Medulla oblongata (tissue), 1 donor: ENCODE measurements around the gene ZNF691.
"Not testable (repeated sequence)": the region's sequence is repeated elsewhere in the genome, so short reads cannot be mapped to it uniquely, and the experiment has no call there.

ENCODE experiments used
- DNase-seq: peaks from one replicate; pipeline ENCODE4 v3.0.0-alpha.2; 2015; ENCODE audit errors: extremely low spot score

The ZNF691 gene, protein sequence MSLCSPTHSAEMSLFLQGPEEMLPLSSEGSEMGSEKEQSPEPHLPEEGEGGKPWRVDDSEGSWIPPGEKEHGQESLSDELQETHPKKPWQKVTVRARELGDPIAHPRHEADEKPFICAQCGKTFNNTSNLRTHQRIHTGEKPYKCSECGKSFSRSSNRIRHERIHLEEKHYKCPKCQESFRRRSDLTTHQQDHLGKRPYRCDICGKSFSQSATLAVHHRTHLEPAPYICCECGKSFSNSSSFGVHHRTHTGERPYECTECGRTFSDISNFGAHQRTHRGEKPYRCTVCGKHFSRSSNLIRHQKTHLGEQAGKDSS

DNA sequence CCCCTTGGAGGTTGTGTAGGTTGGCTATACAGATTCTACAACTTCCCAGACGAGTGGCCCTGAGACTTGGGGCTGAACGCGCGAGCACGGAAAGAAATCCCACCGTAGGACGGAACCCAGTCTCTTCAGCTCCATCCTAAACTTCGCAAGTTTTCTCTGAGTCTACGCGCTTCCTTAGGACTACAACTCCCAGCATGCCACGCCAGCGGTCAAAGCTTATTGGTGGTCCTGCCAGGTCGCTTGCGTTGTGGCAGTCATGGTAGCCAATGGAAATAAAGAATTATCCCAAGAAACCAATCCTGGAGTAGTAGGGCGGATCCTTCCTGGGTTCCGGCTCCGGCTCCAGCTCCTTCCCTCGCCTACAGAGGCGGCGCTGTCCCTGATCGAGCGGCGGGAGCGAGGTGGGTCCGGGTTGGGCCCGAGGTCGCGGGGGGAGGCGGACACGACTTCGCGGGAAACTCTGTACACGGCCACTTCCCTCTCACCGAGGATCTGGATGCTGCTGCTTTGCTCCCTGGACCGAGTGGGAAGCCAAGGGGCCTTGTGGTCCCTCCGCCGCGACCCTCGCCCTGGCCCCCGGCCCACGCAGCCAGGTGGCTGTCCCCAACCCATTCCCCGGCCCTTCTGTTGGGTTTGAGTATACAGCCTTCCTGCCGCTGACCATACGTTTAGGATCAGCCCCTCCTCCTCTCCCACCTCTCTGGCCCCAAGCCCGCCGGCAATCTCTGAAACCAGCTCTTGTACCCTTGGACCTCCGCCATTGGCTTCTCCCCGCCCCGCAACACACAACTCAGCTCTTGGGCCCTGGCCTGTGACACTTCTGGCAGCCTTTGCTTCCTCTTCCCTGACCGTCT, at the start of gene ZNF691:
Gene ZNF691, plus strand, starts transcription at position 357 of the 854 bp plus-strand sequence. CDS start 3,046 bp downstream, outside the sequence.
- DNase-seq = peak; percentile 99

DNA sequence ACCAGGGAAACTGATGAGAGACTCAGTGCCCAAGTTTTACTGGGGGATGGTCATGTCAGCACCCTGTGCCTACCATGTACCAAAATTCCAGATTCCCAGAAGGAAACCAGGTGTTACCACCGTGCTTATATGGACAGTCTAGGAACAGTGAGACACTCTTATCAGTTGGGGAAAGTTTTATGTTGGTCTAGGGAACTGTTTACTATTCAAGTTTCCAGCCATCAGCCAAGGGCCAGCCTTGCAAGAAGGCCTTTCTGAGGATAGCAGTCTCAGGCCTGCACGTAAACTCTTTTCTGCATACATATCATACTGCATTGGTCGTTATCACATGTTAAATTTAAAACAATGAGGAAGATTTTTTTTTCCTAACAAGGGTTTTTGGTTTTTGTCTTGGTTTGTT, 49.0 kb upstream of the ZNF691 start:
- no peak for DNase-seq

DNA sequence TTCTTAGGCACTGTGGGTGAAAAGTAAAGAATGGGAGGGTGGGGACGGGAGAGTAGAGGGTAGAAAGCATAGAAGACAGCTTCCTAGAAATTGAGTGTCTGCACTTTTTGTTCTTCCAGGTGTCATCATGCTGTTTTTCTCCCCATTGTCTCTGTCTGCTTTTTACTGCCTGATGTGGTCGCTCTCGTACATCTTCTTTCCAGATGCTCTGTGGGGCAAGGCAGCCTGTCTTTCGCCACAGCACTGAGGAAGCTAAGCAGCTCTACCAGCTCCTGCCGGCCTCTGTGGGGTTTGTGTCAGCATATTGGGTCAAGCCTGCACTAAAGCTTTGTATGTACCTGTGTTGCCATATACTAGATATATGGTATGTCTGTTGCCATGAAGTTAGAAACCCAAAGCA, 48.4 kb upstream of the ZNF691 start:
- DNase-seq = peak; percentile 40

DNA sequence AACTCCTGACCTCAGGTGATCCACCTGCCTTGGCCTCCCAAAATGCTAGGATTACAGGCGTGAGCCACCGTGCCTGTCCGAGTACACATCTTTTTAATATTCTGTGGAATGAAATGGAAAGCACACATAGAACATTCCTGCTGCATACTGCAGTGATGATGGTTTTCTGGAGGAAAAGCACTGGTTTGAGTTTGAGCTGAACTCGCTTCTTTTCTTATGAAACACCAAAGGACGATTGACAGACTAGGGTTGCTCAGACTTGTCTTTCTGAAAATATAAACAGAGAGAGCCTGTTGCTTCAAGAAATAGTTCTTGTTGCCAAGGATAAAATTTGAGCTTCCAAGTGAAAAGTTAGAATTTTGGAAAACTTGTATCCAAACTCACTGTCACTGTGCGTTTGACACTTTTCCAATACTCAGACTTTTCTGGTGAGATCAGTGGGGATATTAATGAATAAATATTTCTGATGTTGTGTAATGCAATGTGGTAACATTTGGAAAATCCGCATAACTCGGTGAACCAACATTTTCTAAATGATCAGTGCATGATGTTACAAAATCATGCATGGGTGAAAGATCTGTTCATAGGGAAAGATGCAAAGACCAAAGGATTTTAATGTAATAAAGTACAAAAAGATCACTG, 44.5 kb upstream of the ZNF691 start:
- DNase-seq = no peak

DNA sequence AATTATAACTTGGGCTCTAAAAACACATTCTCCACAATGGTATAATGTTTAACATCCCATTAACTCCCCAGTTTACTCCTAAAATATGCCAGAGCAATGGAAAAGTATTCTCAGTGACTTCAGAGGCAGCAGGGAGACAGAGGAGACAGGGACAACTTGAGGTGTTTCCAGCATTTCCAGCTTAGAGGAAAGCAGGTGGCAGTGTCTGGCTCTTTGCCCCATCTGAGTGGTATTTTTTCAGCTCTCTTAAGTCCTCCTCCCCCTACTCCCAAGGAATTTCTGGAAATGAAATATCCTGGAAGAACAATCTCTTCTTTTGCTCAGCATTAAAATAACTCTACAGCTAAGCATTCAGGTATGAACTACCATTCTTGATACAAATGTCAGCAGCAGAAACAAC, 40.2 kb upstream of the ZNF691 start:
- DNase-seq = no peak

DNA sequence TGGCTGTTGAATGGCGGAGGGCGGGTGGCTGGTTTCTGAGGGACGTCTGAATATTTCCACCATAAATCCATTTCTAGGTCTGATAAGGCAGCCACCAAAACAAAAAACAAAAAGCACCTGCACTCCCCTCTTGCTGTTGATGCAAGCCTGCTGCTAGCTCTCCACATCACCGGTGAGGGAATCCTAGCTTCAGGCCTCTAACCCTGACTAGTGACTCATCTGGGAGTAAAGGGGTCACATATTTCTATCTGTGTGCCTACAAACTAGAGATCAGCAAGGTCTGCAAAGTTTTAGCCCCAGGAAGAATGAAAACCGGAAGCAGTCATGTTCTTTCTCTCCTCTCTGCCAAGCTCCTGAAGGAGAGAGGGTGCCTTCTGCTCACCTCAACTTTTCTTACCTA, 39.8 kb upstream of the ZNF691 start:
- DNase-seq = no peak

DNA sequence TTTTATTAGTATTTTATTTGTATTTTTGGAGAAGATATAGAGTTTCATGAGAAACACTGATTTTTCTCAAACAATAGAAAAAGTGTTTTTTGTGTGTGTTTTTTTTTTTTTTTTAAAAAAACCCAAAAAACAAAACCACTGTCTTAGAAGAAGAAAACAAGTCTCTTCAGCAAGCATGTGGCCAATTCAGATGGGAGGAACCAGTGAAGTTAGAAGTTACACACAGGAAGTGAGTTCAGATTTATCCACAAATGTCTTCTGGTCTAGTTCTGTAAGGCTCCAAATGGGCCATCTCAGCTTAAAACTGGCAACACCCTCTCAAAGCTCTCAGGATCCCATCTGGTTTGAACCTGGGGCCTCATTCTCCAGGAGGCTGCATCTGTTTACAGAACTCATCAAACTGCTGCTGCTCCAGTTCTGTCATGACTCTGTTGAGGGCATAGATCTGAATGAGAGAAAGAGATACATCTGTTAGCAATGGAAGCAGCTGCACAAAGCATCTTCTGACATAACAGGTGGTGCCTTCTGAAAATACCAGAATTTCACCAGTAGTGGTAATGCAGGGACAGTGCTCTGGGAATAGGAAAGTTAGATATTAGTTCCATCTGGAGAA, 39.3 kb upstream of the ZNF691 start:
- DNase-seq = no peak

DNA sequence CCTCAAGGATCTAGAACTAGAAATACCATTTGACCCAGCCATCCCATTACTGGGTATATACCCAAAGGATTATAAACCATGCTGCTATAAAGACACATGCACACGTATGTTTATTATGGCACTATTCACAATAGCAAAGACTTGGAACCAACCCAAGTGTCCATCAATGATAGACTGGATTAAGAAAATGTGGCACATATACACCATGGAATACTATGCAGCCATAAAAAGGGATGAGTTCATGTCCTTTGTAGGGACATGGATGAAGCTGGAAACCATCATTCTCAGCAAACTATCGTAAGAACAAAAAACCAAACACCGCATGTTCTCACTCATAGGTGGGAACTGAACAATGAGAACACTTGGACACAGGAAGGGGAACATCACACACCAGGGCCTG, 31.6 kb upstream of the ZNF691 start:
- DNase-seq = not testable (repeated sequence)

DNA sequence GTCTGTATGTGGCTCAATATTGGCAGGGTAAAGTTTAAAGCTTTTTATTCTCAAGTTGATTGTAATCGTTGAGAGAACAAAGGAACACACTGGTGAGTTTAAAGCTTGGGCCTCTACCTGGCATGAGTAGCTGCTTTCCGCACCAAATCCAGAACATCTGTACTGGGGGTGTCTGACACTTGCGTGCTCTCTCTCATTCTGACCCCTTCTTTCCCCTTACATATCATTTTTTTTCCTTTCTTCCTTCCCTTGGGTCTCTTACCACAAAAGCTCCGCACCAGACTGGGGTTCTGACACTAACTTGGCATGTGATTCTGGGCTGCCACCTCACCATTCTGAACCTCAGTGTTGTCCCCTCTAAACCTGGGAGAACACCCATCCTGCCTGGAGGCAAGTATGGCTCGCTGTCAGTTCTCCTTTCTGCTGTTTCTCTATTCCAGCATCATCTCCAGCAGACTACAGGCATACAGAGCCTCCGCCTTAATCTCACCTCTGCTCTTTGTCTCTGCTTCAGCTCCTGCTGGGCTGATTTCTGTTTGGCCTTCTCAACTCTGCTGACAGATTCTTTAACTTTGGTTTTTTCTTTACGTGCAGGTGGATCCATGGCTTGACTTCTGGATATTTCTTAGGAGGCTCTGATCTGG, 30.4 kb upstream of the ZNF691 start:
- DNase-seq = no peak

DNA sequence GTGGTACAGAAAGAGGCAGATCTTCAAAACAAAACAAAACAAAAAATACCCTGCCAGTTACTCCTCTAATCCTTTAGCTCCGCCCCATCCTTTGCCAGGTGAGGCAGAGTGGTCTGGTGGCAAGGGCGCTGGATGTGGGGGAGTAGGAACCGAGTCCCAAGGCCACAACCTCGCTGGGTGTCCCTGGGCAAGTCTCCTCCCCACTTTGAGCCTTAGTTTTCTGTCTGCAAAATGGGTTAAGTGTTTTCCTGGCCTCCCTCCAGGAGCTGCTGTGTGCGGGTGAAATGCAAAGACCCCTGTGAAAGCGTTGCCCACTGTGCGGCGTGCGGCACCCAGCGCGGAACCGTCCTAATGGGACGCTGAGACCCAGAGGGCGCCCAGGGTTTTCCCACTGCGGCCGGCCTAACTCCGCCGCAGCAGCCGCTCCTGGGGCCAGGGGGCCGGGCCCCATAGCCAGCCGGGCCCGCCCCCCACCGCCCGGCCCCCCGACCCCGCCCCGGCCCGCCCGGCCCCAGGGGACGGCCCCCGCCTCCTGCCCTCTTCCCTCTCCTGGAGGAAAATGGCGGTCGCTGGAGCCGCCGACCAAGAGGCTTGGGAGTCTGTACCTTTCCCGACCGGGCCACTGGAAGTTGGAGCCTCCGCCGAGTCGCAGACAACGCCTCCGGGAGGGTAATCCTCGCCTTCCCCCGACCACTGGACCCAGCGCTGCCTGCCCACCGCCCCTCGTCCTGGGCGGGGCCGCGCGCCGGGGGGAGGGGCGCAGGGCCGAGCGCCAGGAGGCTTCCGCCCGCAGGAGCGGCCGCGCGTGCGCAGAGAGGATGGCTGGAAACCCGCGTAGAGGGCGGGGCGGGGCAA, 29.6 kb upstream of the ZNF691 start, which contains the start of the genes ERMAP and SVBP:
Gene ERMAP, plus strand, starts transcription at position 538 of the 855 bp plus-strand sequence. CDS start 13,327 bp downstream, outside the sequence.
Gene SVBP, minus strand, starts transcription at position 813 of the 855 bp plus-strand sequence. CDS start 853 bp downstream, outside the sequence.
- DNase-seq = peak; percentile 93

DNA sequence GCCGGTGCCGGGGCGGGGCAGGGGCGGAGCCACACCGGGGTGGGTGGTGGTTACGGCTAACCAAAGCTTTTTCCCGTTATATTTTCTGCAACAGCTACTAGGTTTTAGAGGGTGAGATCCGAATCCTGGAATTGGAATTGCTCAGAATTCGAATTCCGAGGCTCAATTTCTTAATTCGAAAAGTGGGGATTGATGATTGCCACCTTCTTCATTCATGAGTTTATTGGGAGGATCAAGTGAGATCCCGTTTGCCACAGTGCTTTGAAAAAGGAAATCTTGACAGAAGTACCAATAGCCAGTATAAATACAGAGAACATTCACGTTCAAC, 29.0 kb upstream of the ZNF691 start:
- no peak for DNase-seq

DNA sequence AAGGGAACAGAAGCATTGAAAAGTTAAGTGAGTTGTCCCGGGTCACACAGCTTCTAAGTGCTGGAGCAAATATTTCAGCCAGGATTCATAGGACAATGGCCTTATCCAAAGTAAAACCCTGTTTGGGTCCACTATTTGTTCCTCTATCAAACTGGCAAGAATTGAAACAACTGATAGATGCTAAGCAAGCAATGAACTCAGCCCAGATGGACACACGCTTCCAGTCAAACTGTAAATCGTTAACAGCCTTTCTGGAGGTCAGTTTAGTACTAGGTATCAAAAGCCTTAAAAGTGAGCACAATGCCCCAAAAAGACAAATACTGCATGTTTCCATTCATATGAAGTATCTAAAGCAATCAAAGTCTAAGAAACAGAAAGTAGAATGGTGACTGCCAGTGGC, 28.4 kb upstream of the ZNF691 start:
- DNase-seq = no peak

DNA sequence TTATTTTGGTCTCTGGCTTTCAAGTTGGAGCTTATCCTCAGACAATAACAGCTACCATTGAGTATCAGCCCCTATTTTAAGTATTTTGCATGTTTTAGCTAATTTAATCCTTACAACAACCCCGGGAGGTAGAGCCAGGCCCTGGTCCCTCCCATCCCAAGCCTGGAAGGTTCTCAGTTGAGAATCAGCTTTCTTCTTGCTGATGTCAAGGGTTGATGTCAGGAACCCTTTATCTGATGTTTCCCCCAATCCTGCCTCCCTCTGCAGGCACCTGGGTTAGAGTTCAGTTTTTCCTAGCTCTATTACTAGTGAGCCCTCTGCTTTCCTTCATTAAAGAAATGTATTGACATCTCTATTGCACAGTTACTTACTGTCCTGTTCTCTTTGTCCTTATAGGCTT, 25.6 kb upstream of the ZNF691 start:
- no peak for DNase-seq

DNA sequence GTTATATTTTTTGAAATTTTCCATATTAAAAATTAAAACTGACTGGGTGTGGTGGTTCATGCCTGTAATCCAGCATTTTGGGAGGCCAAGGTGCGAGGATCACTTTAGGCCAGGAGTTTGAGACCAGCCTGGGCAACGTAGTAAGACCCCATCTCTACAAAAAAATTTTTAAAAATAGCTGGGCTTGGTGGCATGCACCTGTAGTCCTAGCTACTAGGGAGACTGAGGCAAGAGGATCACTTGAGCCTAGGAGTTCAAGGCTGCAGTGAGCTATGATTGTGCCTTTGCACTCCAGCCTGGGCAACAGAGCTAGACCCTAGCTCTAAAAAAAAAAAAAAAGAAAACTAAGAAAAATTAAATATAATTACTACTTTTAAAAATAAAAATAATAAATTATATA, 24.7 kb upstream of the ZNF691 start:
- DNase-seq = no peak

DNA sequence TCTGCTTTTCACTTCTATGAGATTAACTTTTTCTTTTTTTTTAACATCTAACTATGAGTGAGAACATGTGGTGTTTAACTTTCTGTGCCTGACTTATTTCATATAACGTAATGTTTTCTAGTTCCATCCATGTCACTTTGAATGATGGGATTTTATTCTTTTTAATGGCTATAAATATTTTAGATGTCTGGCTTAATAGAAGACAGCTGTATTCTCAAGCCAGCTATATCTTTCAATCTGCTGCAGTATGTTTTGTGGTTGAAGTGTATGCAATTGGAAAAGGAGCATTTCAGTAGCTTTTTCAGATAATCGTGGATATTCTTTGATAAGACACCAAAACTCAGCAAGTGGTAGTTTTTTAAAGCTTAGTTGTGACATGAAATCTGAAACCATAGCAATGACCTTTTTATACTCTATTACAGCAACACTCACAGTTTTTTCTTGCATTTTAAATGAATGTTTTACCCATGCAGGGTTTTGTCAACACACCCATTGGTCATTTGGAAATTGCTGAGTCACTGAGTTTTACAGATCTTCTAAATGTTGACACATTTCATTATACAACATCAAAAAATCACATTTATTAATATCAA, 23.5 kb upstream of the ZNF691 start:
- DNase-seq = no peak

DNA sequence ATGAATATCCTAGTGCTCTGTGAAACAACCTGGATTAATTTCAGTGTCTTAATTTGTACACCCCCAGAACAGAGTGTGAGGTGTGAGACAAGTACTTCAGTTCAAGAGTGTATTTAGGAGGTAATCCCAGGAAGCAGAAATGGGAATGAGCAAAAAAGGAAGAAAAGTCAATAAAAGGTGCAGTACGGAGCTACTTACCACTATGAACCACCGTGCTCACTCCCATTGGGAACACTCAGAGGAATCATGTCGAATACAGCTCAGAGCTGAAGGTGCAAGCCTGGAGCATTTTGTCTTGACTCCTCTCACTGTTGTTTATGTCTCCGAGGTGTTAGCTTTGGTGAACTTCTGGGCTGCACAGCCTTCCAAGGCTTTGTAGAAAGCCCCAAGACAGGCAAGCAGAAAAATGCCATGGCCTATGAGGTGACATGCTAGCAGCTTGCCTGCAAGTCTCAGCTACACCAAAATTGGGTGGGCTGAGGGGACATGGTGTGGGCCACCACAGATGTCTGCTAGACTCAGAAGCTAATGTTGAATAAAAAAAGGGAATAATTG, 21.9 kb upstream of the ZNF691 start:
- no peak for DNase-seq

DNA sequence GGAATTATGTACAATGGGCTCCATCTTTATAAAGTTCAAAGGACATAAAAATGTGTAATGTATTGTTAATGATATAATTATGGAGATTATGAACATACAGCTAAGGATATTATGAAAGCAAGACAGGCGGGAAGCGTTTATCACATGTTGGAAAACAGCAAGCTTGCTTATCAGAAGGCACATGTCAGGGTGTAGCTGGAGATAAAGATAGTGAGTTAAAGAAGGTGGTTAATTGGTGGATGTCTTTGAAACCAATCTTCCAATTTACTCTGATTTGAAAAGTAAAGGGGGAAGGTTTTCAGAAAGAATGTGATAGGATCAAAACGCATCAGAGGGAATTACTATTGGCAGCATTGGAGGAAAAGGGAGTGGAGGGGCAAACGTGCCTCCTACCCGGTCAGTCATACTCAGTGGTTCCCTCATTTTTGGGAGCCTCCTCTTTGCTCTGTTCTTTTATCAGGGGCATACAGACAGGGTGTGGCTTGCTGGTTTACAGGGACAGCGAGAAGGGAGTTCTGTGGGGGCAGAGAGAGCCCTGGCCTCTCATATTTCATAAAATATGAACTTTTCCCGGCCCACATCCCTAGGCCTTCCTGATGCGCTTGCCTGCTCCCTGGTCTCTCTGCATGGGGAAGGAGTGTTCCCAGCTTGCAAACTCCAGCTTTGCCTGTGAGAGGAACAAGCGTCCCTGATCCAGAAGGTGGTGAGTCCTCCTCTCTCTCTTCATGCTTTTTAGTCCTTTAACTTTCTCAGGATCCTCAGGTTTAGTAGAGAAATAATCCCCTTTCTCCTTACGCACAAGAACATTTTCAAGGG, 21.2 kb upstream of the ZNF691 start:
- DNase-seq = no peak

DNA sequence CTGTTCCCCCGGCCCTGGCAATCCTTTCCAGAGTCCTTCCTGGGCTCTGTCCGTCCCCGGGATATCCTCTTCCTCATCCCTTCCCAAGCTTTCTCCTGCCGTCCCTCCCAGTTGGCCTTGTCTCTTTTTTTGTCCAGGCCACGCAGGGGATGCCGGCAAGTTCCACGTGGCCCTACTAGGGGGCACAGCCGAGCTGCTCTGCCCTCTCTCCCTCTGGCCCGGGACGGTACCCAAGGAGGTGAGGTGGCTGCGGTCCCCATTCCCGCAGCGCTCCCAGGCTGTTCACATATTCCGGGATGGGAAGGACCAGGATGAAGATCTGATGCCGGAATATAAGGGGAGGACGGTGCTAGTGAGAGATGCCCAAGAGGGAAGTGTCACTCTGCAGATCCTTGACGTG, 15.8 kb upstream of the ZNF691 start:
- no peak for DNase-seq

DNA sequence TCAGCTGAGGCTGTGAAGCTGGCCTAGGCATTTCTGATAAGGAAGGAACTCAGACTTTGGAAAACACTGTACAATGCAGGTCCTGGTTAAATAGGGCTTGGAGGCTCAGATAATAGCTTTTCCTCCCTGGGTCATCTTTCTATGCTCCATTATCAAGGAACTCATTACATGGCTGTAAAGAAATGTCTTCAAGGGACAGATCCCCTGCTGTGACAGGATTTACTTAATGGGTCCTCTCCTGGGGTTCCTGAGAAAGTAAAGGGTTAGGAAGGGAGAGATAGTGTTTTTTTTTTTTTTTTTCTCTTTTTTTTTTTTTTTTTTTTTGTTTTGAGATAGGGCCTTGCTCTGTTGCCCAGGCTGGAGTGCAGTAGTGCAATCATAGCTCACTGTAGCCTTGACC, 15.1 kb upstream of the ZNF691 start:
- no peak for DNase-seq
